NT2/D1 (cell line): ENCODE data around the gene RBFOX1.

Source experiments
- DNase-seq: peaks from one replicate; pipeline ENCODE4 v3.0.0-alpha.2; 2011; ENCODE audit warnings: low read depth, low spot score
- H3K27me3 ChIP-seq: 2 replicates; pipeline ENCODE4 v1.6.0; 2011; ENCODE audit warnings: mild to moderate bottlenecking; ENCODE audit not compliant: insufficient read length, insufficient read depth
- H3K36me3 ChIP-seq: 2 replicates; pipeline ENCODE4 v1.6.1; 2011; ENCODE audit warnings: mild to moderate bottlenecking, low read length, mixed read lengths; ENCODE audit not compliant: insufficient read depth, insufficient read length
- H3K4me1 ChIP-seq: 2 replicates; pipeline ENCODE4 v1.5.1; 2011; ENCODE audit not compliant: insufficient read depth, insufficient read length
- H3K4me3 ChIP-seq: 2 replicates; pipeline ENCODE4 v1.5.1; 2011; ENCODE audit warnings: low read depth; ENCODE audit not compliant: insufficient read length
- H3K9ac ChIP-seq: 2 replicates; pipeline ENCODE4 v1.6.0; 2011; ENCODE audit warnings: low read depth; ENCODE audit not compliant: insufficient read length
- H3K9me3 ChIP-seq: 2 replicates; pipeline ENCODE4 v1.5.1; 2011; ENCODE audit warnings: mild to moderate bottlenecking, low read length; ENCODE audit not compliant: insufficient read depth
- SUZ12 ChIP-seq: IDR thresholded peaks from 2 replicates; pipeline ENCODE4 v1.6.1; 2011; ENCODE audit not compliant: insufficient read length, insufficient read depth; ENCODE audit errors: extremely low read depth
- YY1 ChIP-seq: IDR thresholded peaks from 2 replicates; pipeline ENCODE4 v1.6.1; 2011; ENCODE audit not compliant: insufficient read length, insufficient read depth
- ZNF274 ChIP-seq: IDR thresholded peaks from 2 replicates; pipeline ENCODE4 v1.6.1; 2011; ENCODE audit warnings: mild to moderate bottlenecking, low read depth, low read length

The RBFOX1 gene

DNA sequence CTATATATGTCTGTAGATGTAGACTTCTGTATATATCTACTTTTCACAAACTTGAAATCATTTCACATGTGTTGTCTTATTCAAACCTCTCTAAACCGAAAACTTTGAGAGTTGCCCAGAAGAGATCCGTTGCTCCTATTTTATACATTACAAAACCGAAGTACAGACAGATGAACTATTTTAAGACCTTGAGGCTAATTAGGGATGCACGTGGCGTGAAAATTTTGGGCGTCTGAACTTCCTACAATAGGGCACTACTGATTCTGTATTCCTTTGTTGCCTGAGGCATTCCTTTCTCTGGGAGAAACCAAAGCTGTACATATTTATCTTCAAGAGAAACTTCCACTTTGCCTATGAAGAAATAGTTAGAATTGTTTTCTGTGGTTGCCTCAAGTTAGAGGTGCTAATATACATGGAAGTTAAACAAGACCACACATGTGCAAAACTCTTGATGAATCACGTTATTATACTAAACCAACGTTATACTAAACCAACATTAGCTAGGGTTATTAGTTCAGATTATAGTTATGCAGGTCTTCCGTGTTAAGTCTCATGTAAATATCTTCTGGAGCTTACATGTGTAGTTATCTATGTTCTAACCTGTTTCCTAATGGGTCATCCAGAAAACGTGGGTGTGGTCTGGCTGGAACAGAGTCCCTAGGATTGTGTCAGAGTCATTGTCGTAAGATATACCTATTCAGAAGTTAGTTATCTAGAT lies 111.2 kb downstream of the RBFOX1 start:
- DNase-seq = no peak
- Histone ChIP-seq H3K4me1 (peaks cover 4% of the 10 kb centered on the region), H3K9me3 (no peaks in the 10 kb centered on the region), H3K36me3 (no peaks in the 10 kb centered on the region), H3K27me3 (no peaks in the 10 kb centered on the region), H3K9ac (no peak overlapping the region), H3K4me3 (no peak overlapping the region)
- TF ChIP-seq ZNF274 = no peak
- no peak for TF ChIP-seq YY1
- no peak for TF ChIP-seq SUZ12

DNA sequence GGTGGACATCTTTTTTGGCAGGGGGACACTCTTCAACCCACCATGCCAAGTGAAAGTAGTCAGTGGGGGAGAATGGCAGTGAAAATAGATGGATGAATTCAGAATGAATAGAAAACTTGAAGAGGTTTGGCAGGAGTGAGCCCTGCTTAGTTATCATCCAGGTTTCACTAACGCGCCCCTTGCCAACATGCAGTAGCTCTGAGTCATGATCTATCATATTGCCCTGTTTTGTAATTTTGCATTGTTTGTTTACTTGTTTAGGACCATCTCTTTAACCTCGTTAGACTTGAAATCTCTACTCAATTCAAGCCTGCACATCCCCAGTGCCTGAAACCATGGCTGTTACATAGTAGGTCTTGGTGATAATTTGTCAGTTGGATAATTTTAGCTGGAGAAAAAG lies 116.7 kb downstream of the RBFOX1 start:
- Histone ChIP-seq H3K4me1 (no peaks in the 10 kb centered on the region), H3K9ac (no peak overlapping the region), H3K27me3 (no peaks in the 10 kb centered on the region), H3K4me3 (no peak overlapping the region), H3K36me3 (no peaks in the 10 kb centered on the region), H3K9me3 (no peaks in the 10 kb centered on the region)
- TF ChIP-seq SUZ12 (no peak), YY1 (no peak), ZNF274 (no peak)
- DNase-seq = no peak

DNA sequence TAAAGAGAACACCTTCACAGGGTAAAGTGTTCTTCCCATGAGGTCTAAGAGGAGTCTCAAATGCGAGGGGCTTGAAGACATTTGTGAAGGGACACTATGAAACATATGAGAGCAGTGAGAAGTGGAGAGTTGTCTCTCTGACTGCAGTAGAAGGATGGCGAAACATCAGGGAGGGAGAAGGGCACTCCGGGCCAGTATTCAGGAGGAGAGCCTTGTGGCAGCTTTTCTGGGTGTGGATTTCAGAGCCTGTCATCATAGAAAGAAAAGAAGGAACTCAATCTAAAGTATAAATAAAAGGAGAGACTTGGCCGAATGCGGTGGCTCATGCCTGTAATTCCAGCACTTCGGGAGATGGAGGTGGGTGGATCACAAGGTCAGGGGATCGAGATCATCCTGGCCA lies 117.2 kb downstream of the RBFOX1 start:
- TF ChIP-seq YY1 (no peak), SUZ12 (no peak), ZNF274 (no peak)
- no peak for DNase-seq
- no peaks in the 10 kb centered on the region for H3K4me1 ChIP-seq
- H3K9ac ChIP-seq = no peak overlapping the region
- H3K4me3 ChIP-seq = no peak overlapping the region
- H3K36me3 ChIP-seq = no peaks in the 10 kb centered on the region
- no peaks in the 10 kb centered on the region for H3K9me3 ChIP-seq
- H3K27me3 ChIP-seq = no peaks in the 10 kb centered on the region

DNA sequence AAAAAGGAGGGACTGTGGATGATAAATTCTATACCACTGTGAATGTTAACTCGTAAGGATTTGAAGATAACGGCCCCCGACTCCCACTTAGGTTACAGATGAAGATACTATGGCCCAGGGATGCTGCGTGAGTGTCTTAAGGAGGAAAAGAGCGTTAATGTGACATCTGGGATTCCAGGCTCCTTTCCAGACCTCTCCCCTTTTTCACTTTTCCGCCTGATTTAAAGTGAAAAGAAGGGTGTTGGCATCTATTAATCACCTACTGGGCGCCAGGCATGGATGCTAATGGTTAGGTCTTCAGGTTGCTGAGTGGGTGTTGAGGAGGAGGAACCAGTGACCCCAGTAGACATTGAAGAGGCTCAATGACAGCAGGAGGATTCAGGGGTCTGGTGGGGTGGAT lies 117.8 kb downstream of the RBFOX1 start:
- H3K9ac ChIP-seq = no peak overlapping the region
- H3K4me3 ChIP-seq = no peak overlapping the region
- no peaks in the 10 kb centered on the region for H3K27me3 ChIP-seq
- H3K4me1 ChIP-seq = no peaks in the 10 kb centered on the region
- no peak for DNase-seq
- H3K36me3 ChIP-seq = no peaks in the 10 kb centered on the region
- no peaks in the 10 kb centered on the region for H3K9me3 ChIP-seq
- TF ChIP-seq SUZ12 = no peak
- no peak for TF ChIP-seq ZNF274
- no peak for TF ChIP-seq YY1

DNA sequence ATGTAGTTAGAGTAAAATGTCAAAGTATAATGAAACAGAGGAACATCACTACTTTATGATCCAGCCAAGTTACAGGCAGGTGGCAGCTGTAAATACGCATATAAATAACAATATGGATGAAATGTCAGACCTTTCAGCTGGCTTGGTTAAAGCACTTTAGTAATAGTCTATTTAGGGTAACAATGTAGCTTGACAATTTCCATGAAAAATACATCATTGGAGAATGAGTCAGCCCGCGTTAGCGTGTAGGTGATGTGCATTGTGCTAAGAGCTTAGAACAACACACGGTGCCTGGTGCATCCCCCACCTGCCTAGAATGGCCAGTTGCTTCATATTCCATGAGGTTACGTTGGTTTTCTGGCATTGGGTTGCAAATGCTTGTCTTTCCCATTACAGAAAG lies 119.4 kb downstream of the RBFOX1 start:
- Histone ChIP-seq H3K4me1 (no peaks in the 10 kb centered on the region), H3K4me3 (no peak overlapping the region), H3K36me3 (no peaks in the 10 kb centered on the region), H3K27me3 (no peaks in the 10 kb centered on the region), H3K9ac (no peak overlapping the region), H3K9me3 (no peaks in the 10 kb centered on the region)
- TF ChIP-seq YY1 (no peak), ZNF274 (no peak), SUZ12 (no peak)
- DNase-seq = no peak

DNA sequence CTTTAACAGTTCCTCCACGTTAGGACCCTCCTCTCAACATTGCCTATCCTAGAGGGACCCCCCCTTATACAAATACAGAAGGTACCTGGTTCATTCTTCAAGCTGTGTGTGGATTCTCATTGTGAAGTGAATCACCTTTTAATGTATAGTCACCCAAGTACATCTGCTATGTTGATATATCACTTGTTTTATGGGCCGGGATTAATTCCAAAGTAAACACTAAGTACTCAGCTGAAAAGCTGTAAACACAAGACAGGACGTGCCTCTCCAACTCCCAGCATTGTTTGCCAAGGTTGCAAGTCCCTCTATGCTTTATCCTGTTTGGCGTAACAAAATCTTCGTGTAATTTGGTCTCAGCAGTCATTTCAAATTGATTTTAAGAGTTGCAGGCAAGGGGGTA lies 123.6 kb downstream of the RBFOX1 start:
- no peaks in the 10 kb centered on the region for H3K4me1 ChIP-seq
- no peak overlapping the region for H3K4me3 ChIP-seq
- no peaks in the 10 kb centered on the region for H3K36me3 ChIP-seq
- TF ChIP-seq YY1 (no peak), SUZ12 (no peak), ZNF274 (no peak)
- DNase-seq = no peak
- H3K9me3 ChIP-seq = no peaks in the 10 kb centered on the region
- H3K9ac ChIP-seq = no peak overlapping the region
- no peaks in the 10 kb centered on the region for H3K27me3 ChIP-seq

DNA sequence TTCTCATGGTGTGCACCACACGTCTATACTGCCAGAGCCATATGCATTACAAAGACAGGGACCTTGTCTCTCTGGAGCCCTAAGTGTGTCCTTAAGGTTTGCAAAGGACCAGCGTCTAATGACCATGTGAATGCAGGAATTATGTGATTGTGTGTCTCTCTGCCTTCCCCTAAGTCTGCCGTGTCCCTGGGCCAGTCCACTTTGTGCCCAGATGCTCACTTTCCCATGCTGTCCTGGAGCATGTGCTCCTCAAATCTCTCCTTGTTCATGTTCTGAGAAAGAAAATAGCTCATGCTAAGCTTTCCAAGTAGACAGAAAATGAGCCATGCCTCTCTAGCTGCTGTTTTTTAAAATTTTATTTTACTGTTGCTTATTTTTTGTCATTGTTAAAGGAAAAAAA lies 125.5 kb downstream of the RBFOX1 start:
- DNase-seq = no peak
- no peaks in the 10 kb centered on the region for H3K36me3 ChIP-seq
- H3K9ac ChIP-seq = no peak overlapping the region
- no peaks in the 10 kb centered on the region for H3K4me1 ChIP-seq
- no peak for TF ChIP-seq SUZ12
- TF ChIP-seq YY1 = no peak
- no peak for TF ChIP-seq ZNF274
- no peaks in the 10 kb centered on the region for H3K9me3 ChIP-seq
- H3K4me3 ChIP-seq = no peak overlapping the region
- H3K27me3 ChIP-seq = no peaks in the 10 kb centered on the region

DNA sequence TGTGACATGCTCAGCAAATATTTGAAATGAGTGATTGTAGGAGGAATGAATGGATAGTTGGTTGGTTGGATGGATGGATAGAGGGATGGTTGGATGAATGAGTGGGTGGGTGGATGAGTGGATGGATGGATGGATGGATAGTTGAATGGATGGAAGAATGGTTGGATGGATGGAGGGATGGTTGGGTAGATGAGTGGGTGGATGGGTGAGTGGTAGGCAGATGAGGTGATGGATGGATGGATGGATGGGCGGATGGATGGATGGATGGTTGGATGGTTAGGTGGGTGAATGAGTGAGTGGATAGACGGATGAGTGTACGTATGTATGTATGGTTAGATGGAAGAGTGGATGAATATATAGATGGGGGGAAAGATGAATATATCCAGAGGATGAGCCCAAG lies 137.7 kb downstream of the RBFOX1 start:
- Histone ChIP-seq H3K27me3 (no peaks in the 10 kb centered on the region), H3K9ac (no peak overlapping the region), H3K4me3 (no peak overlapping the region), H3K4me1 (no peaks in the 10 kb centered on the region), H3K9me3 (no peaks in the 10 kb centered on the region), H3K36me3 (no peaks in the 10 kb centered on the region)
- TF ChIP-seq YY1 (no peak), ZNF274 (no peak), SUZ12 (no peak)
- DNase-seq = no peak
